ENCODE results near the gene CKM.

GRCh38 chr19:45347570-45348366, 25.1 kb upstream of the CKM start:
- TF ChIP-seq EZH2 (IDR thresholded peaks at IDR 0.05; ENCODE audit: borderline replicate concordance, low read length) (no peak), CTCF (IDR thresholded peaks at IDR 0.05; ENCODE audit: low read length) (no peak)
